ENCODE data around the gene SORCS2.

The SORCS2 gene

GRCh38 chr4:7328913-7329638 lies 136.7 kb downstream of the SORCS2 start:
- no peak for DNase-seq

- DNase-seq, result no peak
These were observed 137.8 kb downstream of the SORCS2 start for GRCh38 chr4:7330031-7330596.

- DNase-seq, result no peak
These were observed 138.7 kb downstream of the SORCS2 start for GRCh38 chr4:7330811-7331681.

- no peak for DNase-seq
These were observed 139.3 kb downstream of the SORCS2 start for GRCh38 chr4:7331682-7332000.

- no peak for DNase-seq
These were observed 140.1 kb downstream of the SORCS2 start for GRCh38 chr4:7332216-7333023.

GRCh38 chr4:7333024-7333780 lies 140.9 kb downstream of the SORCS2 start:
- DNase-seq, result no peak

- DNase-seq, result no peak
These were observed 141.6 kb downstream of the SORCS2 start for GRCh38 chr4:7333801-7334421.

GRCh38 chr4:7334521-7335275 lies 142.4 kb downstream of the SORCS2 start:
- DNase-seq, result no peak

GRCh38 chr4:7335344-7336066 lies 143.2 kb downstream of the SORCS2 start:
- no peak for DNase-seq

GRCh38 chr4:7336067-7336569 lies 143.8 kb downstream of the SORCS2 start:
- DNase-seq, result no peak

GRCh38 chr4:7336732-7337131 lies 144.4 kb downstream of the SORCS2 start:
- DNase-seq, result no peak

- DNase-seq, result no peak
These were observed 145.1 kb downstream of the SORCS2 start for GRCh38 chr4:7337196-7338058.

GRCh38 chr4:7338059-7338452 lies 145.7 kb downstream of the SORCS2 start:
- no peak for DNase-seq

- no peak for DNase-seq
These were observed 146.7 kb downstream of the SORCS2 start for GRCh38 chr4:7338876-7339623.

- no peak for DNase-seq
These were observed 147.6 kb downstream of the SORCS2 start for GRCh38 chr4:7339751-7340552.

GRCh38 chr4:7340553-7341433 lies 148.5 kb downstream of the SORCS2 start:
- DNase-seq, result no peak

All from effector CD4-positive, alpha-beta T cell (primary cell).